ENCODE data around the gene NR6A1.

The NR6A1 gene

DNA sequence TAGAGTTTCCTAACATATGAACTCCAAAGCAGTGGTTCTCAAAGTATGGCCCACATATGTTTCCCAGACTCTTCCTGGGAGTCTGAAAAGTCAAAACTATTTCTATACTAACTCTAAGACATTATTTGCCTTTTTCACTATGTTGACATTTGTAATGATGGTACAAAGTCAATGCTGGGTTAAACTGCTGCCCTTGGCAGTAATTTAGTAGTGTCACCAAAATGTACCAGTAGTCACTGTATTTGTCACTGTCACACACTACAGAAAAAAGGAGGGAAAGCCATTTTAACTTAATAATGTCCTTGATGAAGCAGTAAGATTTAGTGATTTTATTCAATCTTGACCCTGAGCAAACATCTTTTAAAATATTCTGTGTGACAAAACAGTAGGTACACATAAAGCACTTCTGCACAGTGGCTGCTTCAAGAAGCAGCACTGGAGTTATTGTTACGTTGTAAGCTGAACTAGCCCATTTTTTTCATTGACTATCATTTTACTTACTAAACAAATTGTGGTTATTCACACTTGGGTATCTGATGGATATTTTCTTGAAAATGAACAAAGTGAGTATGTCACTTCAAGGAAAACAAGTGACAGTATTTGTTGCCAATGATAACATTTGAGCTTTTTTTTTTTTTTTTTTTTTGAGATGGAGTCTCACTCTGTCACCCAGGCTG, 90.3 kb downstream of the NR6A1 start:
- no peak for ATAC-seq

- no peak for ATAC-seq
These were observed 91.1 kb downstream of the NR6A1 start for GRCh38 chr9:124680049-124680448.

DNA sequence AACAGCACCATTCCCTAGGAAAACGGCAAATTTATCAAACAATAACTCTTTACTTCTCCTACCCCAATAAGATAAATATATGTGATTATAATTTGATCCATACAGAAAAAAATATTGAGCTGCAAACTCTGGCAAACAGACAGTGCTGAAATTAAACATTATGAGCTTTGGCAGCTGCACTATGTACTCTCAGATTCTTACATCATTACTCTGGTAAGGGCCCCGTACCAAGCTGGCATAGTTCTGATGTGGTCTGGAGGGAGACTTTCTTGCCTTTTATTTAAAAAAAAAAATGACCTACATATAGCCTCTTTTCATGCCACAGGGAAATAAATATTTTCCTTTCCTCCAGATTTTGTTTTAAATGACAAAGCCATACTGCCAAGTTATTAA, 95.0 kb downstream of the NR6A1 start:
- ATAC-seq = no peak

GRCh38 chr9:124675261-124676158, 95.6 kb downstream of the NR6A1 start:
- no peak for ATAC-seq

DNA sequence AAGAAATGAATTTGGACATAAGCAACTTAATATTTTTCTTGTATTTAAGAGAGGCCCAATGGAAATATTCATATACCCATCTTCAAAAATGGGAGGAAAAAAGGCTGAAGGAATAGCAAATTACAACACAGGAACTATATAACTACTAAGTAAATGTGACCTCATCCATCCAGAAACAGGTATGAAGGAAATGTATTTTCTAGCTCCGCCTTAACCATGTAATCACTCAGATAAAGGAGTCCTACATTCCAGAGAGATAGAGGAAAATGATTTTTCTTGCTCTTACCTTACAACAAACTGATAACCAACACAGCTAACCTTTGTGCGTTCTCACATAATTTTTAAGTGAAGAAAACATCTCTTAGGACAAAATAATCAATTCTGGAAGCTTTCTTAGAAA, 96.5 kb downstream of the NR6A1 start:
- no peak for ATAC-seq

GRCh38 chr9:124673063-124673462, 98.0 kb downstream of the NR6A1 start:
- no peak for ATAC-seq

DNA sequence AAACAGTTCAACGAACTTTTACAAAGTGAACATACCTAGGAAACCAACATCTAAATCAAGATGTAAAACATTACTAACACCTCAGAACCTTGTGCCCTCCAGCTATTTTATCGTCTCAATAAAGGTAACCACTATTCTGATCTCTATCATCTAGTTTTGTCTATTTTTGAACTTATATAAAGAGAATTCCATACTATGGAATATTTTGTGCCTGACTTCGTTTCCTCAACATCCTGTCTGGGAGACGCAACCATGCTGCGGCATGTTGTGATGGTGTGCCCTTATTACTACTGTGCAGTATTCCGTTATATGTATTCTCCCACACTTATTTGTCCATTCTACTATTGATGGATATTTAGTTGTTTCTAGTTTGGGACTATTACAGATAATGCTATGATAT, 99.2 kb downstream of the NR6A1 start:
- no peak for ATAC-seq

DNA sequence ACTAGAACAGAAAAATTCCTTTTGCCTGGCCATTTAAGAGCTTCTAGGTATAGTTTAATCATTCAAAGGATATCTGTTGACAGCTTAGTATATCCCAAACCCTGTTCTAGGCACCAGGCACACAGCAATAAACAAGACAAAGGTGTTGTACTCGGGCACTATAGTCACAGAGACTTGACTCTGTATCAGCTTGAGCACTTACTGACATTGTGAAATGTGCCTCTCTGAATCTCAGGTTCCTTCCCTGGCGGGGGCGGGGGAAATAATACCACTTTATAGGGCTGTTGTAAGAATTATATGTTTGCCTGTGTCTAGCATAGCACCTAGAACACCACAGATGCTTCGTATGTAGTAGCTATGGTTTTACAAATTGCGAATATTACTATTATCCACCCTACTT, 104.5 kb downstream of the NR6A1 start:
- no peak for ATAC-seq

GRCh38 chr9:124665391-124666058, 105.6 kb downstream of the NR6A1 start:
- peak in 1 of 2 donors; percentile 36 for ATAC-seq

- ATAC-seq = no peak
These were observed 107.0 kb downstream of the NR6A1 start for GRCh38 chr9:124664143-124664542.

- no peak for ATAC-seq
These were observed 107.8 kb downstream of the NR6A1 start for GRCh38 chr9:124663046-124663961.

DNA sequence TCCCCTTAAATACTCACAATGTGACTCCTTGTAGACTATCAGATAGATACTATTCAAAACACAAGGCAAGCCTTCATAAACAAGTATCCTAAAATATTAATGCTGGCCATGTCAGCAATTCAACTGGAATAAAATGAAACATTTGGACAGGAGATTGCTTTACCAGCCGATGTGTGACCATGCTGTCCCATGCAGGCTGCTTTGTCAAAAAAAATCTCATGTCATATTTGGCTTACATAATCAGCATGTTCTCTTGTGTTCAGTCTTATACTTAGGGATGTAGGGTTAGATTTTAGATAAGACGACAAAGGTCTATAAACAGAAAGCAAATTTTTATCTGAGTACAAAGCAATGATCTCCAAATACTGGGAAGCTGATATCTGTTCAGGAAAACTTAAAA, 108.5 kb downstream of the NR6A1 start:
- ATAC-seq = no peak

DNA sequence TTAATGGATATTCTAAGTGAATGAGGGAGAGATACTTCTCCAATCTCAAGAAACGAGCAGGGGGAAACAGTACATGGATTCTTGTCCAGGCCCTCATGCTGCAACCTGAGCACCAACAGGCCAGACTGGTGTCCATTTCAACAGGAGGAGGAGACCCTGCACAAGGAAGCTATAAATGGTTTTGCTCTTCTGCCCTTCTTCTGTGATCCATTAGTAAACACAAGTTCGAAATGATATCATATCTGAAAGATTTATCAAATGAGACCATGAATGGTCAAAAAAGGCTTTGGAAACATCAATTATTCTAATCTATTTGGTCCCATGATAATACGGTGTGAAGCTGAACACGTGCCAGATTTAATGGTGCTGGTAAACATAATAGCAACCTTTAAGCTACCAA, 109.8 kb downstream of the NR6A1 start:
- ATAC-seq = no peak

GRCh38 chr9:124660341-124660801, 110.7 kb downstream of the NR6A1 start:
- ATAC-seq = no peak

GRCh38 chr9:124659099-124659659, 111.9 kb downstream of the NR6A1 start:
- ATAC-seq = peak; percentile 34 to 49

DNA sequence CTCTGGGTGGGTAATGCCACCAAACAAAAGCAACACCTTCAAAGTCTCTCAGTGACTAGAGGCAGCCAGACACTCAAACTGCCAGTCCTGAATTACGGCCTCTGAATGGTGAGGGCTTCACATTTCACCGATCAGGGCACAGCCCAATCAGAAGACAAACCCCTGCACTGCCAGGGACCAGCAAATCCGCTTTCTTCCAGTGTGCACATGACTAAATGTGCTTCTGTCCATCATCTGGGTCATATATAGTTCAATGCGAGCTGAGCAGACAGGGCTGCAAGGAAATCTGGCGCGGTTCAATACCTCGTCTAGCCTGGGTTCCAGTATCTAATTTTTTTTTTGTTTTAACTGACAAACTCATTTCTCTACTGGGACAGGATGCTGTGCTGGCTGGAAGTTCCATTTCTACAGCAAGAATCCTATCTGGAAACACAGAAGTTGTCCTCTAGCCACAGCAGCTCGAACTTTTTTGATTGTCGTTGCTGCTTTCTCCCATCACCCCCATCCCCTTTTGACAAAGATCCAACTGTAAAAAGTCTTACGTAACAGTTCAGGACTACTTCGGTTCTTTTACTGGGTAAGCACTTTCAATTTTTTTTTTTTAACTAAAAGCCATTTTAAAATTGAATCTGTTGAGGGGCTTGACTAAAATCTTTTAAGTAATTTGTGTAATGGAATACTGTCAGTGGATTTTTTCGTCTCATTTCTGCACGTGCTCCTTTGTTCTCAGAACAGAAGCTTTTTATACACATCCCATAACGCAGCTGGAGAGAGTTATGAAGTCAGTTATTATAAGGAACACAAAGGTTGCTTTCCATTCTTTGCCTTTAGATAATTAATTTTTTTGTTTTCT, 112.7 kb downstream of the NR6A1 start:
- ATAC-seq = peak; percentile 85 to 87

- no peak for ATAC-seq
These were observed 113.6 kb downstream of the NR6A1 start for GRCh38 chr9:124657516-124657915.

DNA sequence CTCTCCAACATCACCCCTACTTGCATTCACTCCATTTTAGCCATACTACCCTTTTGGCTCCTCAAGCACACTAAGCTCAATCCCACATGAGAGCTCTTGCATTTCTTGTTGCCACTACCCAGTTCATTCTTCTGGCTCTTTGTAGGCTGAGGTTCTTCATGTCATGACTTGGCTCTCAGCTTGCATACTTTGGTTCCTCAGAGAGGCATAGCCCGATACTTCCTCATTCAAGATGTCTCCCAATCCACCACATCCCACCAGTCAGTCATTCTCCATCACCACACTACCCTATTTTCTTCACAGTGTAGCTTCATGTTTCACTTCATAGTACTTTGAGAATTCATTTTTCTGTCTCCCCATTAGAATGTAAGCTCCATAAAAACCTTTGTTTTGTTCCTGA, 116.7 kb downstream of the NR6A1 start:
- ATAC-seq = no peak

DNA sequence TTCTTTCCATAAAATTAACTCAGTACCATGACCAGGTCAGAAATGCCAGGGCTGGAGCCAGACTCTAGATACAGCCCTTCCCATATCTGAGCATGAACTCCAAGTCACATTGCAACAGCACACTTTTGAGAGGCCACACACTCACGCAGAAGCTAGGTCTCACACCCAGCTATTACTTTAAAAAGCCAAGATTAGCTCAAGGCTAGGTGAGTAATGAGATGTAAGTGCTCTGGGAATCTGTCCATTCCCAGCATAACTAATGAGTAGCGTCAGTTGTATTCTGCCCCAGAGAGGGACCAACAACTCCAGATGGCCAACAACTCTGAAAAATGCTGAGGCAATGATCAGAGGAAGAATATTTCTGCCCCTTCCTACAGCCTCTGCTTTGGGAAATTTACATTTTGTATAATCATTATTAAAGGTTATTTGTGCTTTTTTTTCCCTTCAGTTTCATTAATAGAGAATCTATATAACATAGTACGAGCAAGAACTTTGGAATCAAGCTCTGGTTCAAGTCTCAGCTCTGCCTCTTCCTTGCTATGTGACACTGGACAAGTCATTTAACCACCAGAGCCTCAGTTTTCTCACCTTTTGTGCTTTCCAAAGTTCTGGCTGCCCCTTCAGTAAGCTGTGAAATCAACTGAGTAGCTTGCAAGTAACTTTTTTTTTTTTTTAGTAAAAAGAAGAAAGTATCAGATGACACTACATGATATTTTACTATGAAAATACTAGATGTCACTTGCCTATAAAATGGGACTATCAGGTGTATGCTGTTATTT, 118.3 kb downstream of the NR6A1 start:
- no peak for ATAC-seq

- ATAC-seq = no peak
These were observed 118.9 kb downstream of the NR6A1 start for GRCh38 chr9:124652203-124652602.

All from activated CD4-positive, CD25-positive, alpha-beta regulatory T cell treated with anti-CD3 and anti-CD28 coated beads, Interleukin-2, amount 50 U/mL, for 24 hours (primary cell).